IPS-15b (cell line): ENCODE data around the gene SSNA1.

ENCODE experiments used
- H3K27me3 ChIP-seq: one replicate; pipeline ENCODE4 v1.6.1; 2013; ENCODE audit warnings: low read length; ENCODE audit not compliant: control insufficient read depth, insufficient read depth
- H3K36me3 ChIP-seq: one replicate; pipeline ENCODE4 v1.6.1; 2013; ENCODE audit warnings: low read length; ENCODE audit not compliant: control insufficient read depth, insufficient read depth
- H3K4me1 ChIP-seq: one replicate; pipeline ENCODE4 v1.6.1; 2013; ENCODE audit warnings: mild to moderate bottlenecking, low read length; ENCODE audit not compliant: control insufficient read depth, insufficient read depth
- H3K4me3 ChIP-seq: one replicate; pipeline ENCODE4 v1.5.1; 2013; ENCODE audit warnings: low read depth, low read length
- H3K9ac ChIP-seq: one replicate; pipeline ENCODE4 v1.6.1; 2013; ENCODE audit warnings: low read depth, mild to moderate bottlenecking, low read length
- H3K9me3 ChIP-seq: one replicate; pipeline ENCODE4 v1.6.1; 2013; ENCODE audit warnings: mild to moderate bottlenecking, low read length; ENCODE audit not compliant: control insufficient read depth, insufficient read depth

The SSNA1 gene

GRCh38 chr9:137217276-137218211, 29.1 kb downstream of the SSNA1 start:
- Histone ChIP-seq H3K9ac (no peak overlapping the region), H3K27me3 (no peaks in the 10 kb centered on the region), H3K36me3 (peaks cover 32% of the 10 kb centered on the region), H3K4me3 (no peak overlapping the region), H3K9me3 (no peaks in the 10 kb centered on the region), H3K4me1 (no peaks in the 10 kb centered on the region)

DNA sequence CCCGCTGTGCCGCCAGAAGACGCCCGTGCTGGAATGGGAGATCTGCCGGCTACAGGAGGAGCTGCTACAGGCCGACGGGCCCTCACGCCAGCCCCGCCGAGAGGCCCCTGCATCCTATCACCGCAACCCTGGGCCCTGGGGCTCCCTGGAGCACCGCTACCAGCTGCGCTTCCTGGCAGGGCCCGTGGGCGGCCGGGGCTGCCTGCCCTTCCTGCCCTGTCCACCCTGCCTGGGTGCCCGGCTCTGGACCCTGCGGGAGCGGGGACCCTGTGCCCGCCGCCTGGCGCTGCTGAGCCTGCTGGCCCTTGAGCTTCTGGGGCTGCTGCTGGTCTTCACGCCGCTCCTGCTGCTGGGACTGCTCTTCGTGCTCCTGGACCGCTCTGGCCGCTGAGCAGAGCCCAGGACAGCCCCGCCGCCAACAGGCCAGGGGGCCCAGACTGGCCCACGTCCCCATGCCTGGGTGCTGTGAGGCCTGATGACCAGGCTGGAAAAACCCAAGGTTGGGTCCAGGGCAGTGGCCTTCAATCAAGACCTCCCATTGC, 29.8 kb downstream of the SSNA1 start:
- peaks cover 28% of the 10 kb centered on the region for H3K36me3 ChIP-seq
- H3K27me3 ChIP-seq, result no peaks in the 10 kb centered on the region
- H3K9me3 ChIP-seq, result no peaks in the 10 kb centered on the region
- no peak overlapping the region for H3K9ac ChIP-seq
- no peaks in the 10 kb centered on the region for H3K4me1 ChIP-seq
- H3K4me3 ChIP-seq, result no peak overlapping the region

DNA sequence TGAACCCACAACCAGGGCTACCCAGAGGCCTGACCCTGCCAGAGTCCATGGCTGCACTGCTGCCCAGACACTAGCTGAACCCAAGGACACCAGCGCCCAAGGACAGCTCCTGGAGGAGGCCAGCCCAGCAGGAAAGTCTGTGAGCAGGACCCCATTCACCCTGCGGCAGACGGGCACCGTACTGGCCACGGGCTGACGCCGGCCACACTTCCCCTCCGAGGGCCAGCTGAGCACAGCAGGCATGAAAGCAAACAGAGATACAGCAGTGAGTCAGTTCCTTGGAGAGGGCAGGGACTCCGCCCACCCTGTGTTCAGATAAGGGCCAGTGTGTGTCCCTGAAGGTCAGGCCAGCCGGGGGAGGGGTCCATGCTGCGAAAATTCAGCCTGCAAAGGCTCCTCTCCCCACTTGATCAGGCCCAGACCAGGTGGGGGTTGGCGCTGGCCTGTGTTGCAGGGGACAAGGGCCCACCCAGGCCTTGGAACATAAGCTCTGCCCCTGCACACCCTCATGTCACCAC, 30.3 kb downstream of the SSNA1 start:
- Histone ChIP-seq H3K4me3 (no peak overlapping the region), H3K9ac (no peak overlapping the region), H3K27me3 (no peaks in the 10 kb centered on the region), H3K9me3 (no peaks in the 10 kb centered on the region), H3K36me3 (peaks cover 23% of the 10 kb centered on the region), H3K4me1 (no peaks in the 10 kb centered on the region)

- Histone ChIP-seq H3K9ac (no peak overlapping the region), H3K4me1 (no peaks in the 10 kb centered on the region), H3K36me3 (peaks cover 14% of the 10 kb centered on the region), H3K4me3 (no peak overlapping the region), H3K9me3 (no peaks in the 10 kb centered on the region), H3K27me3 (no peaks in the 10 kb centered on the region)
Observed at GRCh38 chr9:137219757-137220316, 31.4 kb downstream of the SSNA1 start.

- Histone ChIP-seq H3K27me3 (no peaks in the 10 kb centered on the region), H3K4me1 (no peaks in the 10 kb centered on the region), H3K9ac (no peak overlapping the region), H3K9me3 (no peaks in the 10 kb centered on the region), H3K36me3 (peaks cover 10% of the 10 kb centered on the region), H3K4me3 (no peak overlapping the region)
Observed at GRCh38 chr9:137220317-137221094, 32.0 kb downstream of the SSNA1 start.

- Histone ChIP-seq H3K9ac (no peak overlapping the region), H3K9me3 (no peaks in the 10 kb centered on the region), H3K27me3 (no peaks in the 10 kb centered on the region), H3K4me1 (no peaks in the 10 kb centered on the region), H3K4me3 (no peak overlapping the region), H3K36me3 (peaks cover 8% of the 10 kb centered on the region)
Observed at GRCh38 chr9:137221095-137221505, 32.6 kb downstream of the SSNA1 start.

GRCh38 chr9:137221506-137222111, 33.1 kb downstream of the SSNA1 start:
- Histone ChIP-seq H3K9ac (no peak overlapping the region), H3K4me3 (peak overlapping the region; percentile 43), H3K36me3 (peaks cover 3% of the 10 kb centered on the region), H3K4me1 (no peaks in the 10 kb centered on the region), H3K27me3 (no peaks in the 10 kb centered on the region), H3K9me3 (no peaks in the 10 kb centered on the region)

DNA sequence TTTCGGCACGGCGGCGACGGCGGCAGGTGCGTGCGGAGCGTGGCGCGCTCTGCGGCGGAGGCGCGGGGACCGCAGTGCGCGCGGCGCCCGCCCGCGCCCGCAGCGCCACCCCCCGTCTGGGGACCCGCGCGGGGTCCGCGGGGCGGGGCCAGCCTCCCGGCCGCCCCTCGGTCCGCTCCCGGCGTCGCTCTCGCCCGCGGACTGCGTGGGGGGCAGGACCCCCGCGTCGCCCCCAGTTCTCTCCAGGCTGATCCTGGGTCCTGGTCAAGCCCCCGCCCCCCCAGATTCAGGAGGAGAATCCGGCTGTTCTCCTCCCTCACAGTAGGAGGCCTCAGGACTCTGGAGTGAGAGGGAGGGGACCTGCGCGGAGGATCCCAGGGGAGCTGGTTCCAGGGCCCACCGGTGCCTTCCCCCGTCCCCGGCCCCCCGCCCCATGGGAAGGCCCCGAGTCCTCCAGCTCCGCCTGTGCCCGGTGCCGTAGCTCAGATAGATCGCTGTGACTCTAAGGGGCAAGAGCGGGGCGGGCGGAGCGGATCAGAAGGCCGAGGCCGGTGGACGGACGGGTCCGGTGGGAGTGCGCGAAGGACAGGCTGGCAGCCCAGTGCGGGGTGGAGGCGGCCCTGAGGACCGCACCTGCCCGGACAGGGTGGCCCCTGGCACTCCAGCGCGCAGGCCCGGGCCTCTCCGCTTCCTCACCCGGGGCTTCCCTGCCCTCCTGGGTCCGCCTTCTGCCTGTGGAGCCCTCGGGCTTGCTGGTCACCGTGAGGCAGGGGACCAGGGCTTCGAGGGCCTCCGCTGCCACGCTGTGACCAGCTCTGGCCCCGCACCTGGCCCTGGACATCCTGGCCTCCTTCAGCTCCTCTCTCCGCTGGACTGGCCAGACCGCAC, 34.0 kb downstream of the SSNA1 start, which contains the start of gene RNF208:
Gene RNF208 (minus strand): TSS at position 51 of the 888 bp plus-strand sequence. CDS start 1,028 bp downstream, outside the sequence.
- Histone ChIP-seq H3K4me3 (peak within 1 kb of the TSS; percentile 63), H3K4me1 (no peaks in the 10 kb centered on the region), H3K9me3 (no peaks in the 10 kb centered on the region), H3K27me3 (no peaks in the 10 kb centered on the region), H3K9ac (peak within 1 kb of the TSS; percentile 41), H3K36me3 (no peaks in the 10 kb centered on the region)

- Histone ChIP-seq H3K9ac (peak overlapping the region; percentile 85), H3K27me3 (no peaks in the 10 kb centered on the region), H3K9me3 (no peaks in the 10 kb centered on the region), H3K4me3 (peak overlapping the region; percentile 65), H3K4me1 (no peaks in the 10 kb centered on the region), H3K36me3 (no peaks in the 10 kb centered on the region)
Observed at GRCh38 chr9:137223078-137223970, 34.8 kb downstream of the SSNA1 start.
